GM21529 (cell line): ENCODE data around the gene NDUFS1.
"Not testable (repeated sequence)": the region's sequence is repeated elsewhere in the genome, so short reads cannot be mapped to it uniquely, and the experiment has no call there.

Source experiments
- ATAC-seq: cut with Tn5 transposase; IDR thresholded peaks from one replicate; pipeline ENCODE4 v1.9.1; 2021; ENCODE audit not compliant: unreplicated experiment

The NDUFS1 gene

GRCh38 chr2:206159346-206160124 is at the start of gene NDUFS1, which contains the start of gene EEF1B2:
NDUFS1 (minus strand) TSS chr2:206159444; CDS start chr2:206153678, 5,766 bp downstream.
EEF1B2 (plus strand) TSS chr2:206159895; CDS start chr2:206159980, 85 bp downstream.
- ATAC-seq = peak; percentile 86

DNA sequence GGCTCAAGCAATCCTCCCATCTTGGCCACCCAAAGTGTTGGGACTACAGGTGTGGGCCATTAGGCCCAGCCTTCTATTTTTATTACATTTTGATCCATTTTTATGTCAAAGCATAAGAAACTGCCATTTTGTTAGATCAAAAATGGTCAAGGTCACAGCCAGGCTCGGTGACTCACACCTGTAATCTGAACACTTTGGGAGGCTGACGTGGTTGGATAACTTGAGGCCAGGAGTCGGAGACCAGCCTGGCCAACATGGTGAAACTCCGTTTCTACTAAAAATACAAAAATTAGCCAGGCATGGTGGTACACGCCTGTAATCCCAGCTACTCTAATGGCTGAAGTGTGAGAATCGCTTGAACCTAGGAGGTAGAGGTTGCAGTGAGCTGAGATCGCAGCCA is 49.7 kb upstream of the NDUFS1 start:
- ATAC-seq = no peak

DNA sequence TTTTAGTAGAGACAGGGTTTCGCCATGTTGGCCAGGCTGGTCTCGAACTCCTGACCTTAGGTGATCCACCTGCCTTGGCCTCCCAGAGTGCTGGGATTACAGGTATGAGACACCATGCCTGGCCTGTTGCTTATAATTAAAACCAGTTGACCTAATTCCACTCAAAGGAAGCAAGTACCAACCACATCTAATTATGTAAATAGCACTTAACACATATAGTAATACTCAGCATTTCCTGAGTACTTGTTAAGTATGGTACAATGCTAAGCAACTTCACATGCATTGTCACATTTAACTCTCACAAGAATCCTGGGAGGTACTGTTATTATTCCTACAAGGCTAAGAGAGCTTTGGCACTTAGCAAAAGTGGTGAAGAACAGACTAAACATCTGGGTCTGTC is 48.1 kb upstream of the NDUFS1 start:
- not testable (repeated sequence) for ATAC-seq

DNA sequence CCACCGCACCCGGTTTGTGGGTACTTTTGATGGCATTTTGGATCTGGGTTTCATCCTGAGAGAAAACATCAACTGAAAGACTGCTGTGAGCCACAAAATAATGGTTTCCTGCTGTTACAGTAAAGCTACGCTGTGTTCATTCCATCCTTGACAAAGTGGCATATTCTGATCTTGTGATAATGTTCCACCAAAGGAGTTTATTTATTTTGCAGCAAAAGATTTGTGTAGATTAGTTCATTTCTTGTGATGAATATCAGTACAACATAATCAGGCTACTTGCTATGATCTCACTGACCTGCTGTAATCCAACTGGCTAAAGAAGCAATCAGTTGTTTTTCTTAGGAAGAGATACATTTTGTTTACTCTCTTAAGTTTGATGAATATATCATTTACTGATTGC is 45.5 kb upstream of the NDUFS1 start:
- no peak for ATAC-seq

DNA sequence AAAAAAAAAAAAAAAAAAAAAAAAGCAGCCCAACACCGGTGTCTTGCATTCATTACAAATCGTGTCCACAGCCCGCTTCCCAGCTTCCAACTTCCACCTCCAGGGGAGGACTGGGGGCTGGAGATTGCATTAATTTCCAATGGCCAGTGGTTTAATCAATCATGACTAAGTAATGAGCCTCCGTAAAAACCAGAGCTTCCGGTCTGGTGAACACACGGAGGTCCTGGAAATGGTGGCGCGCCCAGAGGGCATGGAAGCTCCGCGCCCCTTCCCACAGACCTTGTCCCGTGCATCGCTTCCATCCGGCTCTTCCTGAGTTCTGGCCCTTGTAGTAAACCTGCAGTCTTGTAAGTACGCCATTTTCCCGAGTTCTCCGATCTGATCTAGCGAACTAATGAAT is 44.1 kb upstream of the NDUFS1 start:
- no peak for ATAC-seq

GRCh38 chr2:206202446-206202845 is 43.2 kb upstream of the NDUFS1 start:
- no peak for ATAC-seq

GRCh38 chr2:206201075-206201848 is 42.0 kb upstream of the NDUFS1 start:
- ATAC-seq = no peak

- ATAC-seq = no peak
These were observed 39.4 kb upstream of the NDUFS1 start for GRCh38 chr2:206198677-206199076.

DNA sequence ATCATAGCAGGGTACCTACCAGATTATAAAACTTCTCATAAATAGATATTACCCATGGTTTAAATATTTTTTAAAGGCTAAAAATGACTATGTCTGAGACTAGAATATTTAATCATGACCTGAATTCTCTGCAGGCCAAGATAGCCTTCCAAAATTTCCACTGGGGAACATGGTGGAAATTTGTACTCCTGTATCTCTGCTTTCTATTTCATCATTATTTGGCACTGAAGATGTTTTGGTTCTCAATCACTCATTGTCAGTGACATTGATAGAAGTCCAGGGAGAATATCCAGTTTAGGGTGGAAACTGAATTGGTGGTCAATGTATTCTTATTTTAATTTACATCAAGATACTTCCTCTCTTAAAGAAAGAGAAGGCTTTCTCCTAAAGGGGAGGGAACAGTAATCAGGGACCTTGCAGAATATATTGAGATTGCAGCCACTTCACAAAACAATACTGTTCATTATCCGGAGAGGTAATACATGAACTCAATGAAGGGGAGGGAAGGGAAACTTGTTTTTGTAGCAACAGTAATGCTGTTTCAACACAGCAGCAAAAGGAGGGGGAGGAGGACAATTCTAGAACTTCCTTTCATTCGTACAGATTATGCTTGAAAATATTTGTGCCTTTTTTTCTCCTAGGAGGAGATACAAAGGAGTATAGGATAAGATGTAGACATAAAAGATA is 34.6 kb upstream of the NDUFS1 start:
- ATAC-seq = no peak

DNA sequence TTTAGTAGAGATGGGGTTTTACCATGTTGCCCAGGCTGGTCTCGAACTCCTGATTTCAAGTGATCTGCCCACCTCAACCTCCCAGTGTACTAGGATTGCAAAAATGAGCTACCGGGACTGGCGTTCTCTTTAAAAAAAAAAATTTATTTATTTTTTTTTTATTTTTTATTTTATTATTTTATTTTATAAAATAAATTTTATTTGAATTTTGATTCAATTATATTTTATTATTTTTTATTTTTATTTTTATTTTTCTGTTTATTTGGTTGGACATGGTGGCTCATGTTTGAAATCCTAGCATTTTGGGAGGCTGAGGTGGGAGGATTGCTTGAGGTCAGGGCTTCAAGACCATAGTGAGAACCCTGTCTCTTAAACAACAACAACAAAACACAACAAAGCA is 32.9 kb upstream of the NDUFS1 start:
- no peak for ATAC-seq

- ATAC-seq = no peak
These were observed 31.4 kb upstream of the NDUFS1 start for GRCh38 chr2:206190689-206191088.

DNA sequence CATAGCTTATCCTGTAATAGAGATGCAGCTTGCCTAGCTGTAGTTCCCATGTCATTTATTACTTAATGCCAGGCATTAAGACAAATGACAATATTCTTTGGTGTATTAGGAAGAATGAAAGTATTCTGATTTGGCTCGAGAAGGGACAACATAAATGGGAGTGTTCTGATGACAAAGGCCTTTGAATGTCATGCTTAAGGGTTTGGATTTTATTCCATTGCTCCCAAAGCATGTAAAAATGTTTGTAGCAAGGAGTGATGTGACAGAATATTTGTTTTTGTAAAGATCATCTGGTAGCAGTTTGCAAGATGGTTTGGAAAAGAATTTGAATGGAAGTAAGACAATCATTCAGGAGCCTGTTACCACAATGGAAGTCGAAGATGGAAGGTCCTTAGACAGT is 30.9 kb upstream of the NDUFS1 start:
- ATAC-seq = no peak

GRCh38 chr2:206189691-206190090 is 30.4 kb upstream of the NDUFS1 start:
- ATAC-seq = no peak

- ATAC-seq = not testable (repeated sequence)
These were observed 22.3 kb upstream of the NDUFS1 start for GRCh38 chr2:206181526-206181925.

DNA sequence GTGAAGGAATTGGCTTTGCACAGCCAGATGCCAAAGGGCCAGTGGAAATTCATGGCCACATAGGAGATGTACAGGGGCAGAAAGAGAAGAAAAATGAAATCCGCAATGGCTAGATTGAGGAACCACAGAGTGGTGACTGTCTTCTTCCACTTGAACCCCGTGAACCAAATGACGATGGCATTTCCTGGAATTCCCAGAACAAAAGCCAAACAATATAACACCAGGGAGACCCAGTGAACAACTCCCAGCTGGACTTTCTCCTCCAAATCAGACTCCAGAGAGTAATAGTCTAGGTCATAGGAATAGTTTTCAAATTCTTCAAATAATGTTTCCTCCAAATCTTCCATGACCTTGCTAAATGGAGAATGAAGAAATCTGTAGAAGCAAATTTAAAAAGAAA is 17.7 kb upstream of the NDUFS1 start:
- no peak for ATAC-seq

DNA sequence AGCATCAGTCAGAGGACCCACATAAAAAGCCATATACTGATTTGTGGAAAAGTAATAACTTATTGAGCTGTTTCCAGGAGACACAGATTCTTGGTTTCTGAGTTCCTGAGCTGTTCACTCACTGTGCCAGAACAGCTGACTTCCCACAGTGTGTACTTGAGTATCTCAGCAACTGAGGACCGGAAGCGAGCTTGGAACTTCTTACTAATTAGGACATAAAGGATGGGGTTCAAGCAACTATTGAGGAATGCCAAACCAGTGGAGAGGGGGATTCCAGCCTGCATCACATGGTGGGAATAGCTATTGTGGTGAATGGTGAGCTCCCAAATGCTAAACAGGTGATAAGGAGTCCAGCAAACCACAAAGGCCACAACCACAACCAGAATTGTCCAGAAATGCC is 16.9 kb upstream of the NDUFS1 start:
- ATAC-seq = no peak

- no peak for ATAC-seq
These were observed 13.9 kb upstream of the NDUFS1 start for GRCh38 chr2:206173147-206173546.

- not testable (repeated sequence) for ATAC-seq
These were observed 12.6 kb upstream of the NDUFS1 start for GRCh38 chr2:206171624-206172397.

DNA sequence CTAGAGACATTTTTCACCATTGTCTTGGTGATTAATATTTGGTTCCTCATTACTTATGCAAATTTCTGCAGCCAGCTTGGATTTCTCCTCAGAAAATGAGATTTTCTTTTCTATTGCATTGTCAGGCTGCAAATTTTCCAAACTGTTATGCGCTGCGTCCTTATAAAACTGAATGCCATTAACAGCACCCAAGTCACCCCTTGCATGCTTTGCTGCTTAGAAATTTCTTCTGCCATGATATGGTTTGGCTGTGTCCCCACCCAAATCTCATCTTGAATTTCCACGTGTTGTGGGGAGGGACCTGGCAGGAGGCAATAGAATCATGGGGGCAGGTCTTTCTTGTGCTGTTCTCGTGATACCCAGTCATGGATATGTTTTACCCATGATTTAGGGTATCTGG is 9.0 kb upstream of the NDUFS1 start:
- ATAC-seq = not testable (repeated sequence)

DNA sequence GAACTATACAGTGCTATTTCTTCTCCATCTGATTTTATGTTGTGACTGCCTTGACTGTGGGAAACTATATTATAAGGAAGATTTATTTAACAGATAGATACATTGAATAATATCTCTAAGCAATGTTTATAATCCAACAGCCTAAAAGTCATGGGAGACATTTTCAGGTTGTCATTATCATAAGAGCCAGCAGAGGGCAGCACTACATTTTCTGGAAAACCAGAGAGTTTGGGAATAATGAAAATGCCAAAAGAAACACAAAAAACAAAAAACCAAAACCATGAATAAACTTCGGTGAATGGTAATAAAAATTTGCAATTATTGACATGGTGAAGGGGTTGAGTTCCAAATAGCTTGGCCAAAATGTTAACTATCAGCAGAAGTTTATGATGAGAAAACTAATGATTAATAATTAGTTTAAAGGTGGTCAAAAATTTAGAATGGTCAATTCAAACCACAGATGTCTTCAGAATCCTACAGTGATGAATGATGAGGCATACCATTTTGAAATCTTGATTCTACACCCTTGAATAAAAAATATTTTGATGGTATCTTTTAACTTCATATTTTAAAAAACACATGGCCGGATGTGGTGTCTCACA is 5.1 kb upstream of the NDUFS1 start:
- ATAC-seq = no peak
